Spleen (tissue), 7 donors: ENCODE measurements around the gene EIF3A.

ENCODE experiments used
- POLR2A ChIP-seq, 3 donors: fragments of 450-650 bp; IDR thresholded peaks; one replicate each; pipeline ENCODE4 v1.5.1; 2017; ENCODE audit warnings: antibody characterized with exemption in 3 of 3, mild to moderate bottlenecking in 1 of 3
- POLR2AphosphoS5 ChIP-seq, 3 donors: sonication (generic); formaldehyde crosslinking; IDR thresholded peaks; one replicate each; pipeline ENCODE4 v1.5.1; 2017; ENCODE audit warnings: antibody characterized with exemption in 3 of 3
- TF ChIP-seq, protein P1 (sequence below), 11 experiments: fragments of 200-600 bp in 7 of 11; fragments of 450-650 bp in 4 of 11; sonication (generic) in 4 of 11; IDR thresholded peaks in 8 of 11; conservative IDR thresholded peaks in 3 of 11; 1 replicate in 7 of 11; 2 replicates in 4 of 11; pipeline versions ENCODE4 v1.4.0 to v1.8.0; 2016 to 2021; ENCODE audit warnings: antibody characterized with exemption in 11 of 11, inconsistent platforms in 4 of 11, mild to moderate bottlenecking in 1 of 11
- donor health status: DM: no; HTN: no; CAD: no; lungs with moderate emphysema.
- donor health status: DM: no; HTN: no; CAD: no.
- donor health status: DM: no; HTN: no; CAD: no.

DNA sequence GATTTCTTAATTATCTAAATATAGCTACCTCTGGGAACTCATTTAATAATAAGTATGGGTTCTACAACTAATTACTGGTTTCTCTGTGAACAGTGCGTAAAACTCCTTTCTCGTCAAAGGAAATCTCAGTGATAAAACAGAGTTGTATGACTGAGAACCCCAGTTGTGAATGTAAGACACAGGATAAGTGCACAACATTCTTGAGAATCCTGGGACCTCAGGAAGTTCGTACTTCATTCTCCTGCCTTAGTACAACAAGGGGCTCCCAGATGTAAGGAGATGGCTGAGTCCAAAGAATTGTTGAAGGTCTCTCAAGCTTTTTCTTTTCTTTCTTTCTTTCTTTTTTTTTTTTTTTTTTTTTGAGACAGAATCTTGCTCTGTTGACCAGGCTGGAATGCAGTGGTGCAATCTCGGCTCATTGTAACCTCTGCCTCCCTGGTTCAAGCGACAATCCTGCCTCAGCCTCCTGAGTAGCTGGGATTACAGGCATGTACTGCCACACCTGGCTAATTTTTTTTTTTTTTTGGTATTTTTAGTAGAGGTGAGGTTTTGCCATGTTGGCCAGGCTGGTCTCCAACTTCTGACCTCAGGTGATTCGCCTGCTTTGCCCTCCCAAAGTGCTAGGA, 35.8 kb upstream of the EIF3A start:
- TF ChIP-seq, protein P1, sequence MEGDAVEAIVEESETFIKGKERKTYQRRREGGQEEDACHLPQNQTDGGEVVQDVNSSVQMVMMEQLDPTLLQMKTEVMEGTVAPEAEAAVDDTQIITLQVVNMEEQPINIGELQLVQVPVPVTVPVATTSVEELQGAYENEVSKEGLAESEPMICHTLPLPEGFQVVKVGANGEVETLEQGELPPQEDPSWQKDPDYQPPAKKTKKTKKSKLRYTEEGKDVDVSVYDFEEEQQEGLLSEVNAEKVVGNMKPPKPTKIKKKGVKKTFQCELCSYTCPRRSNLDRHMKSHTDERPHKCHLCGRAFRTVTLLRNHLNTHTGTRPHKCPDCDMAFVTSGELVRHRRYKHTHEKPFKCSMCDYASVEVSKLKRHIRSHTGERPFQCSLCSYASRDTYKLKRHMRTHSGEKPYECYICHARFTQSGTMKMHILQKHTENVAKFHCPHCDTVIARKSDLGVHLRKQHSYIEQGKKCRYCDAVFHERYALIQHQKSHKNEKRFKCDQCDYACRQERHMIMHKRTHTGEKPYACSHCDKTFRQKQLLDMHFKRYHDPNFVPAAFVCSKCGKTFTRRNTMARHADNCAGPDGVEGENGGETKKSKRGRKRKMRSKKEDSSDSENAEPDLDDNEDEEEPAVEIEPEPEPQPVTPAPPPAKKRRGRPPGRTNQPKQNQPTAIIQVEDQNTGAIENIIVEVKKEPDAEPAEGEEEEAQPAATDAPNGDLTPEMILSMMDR (IDR thresholded peaks at IDR 0.05 in 8 of 11, conservative IDR thresholded peaks at IDR 0.05 in 3 of 11): no peak
- TF ChIP-seq POLR2A (IDR thresholded peaks at IDR 0.05) (no peak), POLR2AphosphoS5 (IDR thresholded peaks at IDR 0.05) (no peak)
